Measurements from ENCODE around the gene DVL2.

Gene DVL2

DNA sequence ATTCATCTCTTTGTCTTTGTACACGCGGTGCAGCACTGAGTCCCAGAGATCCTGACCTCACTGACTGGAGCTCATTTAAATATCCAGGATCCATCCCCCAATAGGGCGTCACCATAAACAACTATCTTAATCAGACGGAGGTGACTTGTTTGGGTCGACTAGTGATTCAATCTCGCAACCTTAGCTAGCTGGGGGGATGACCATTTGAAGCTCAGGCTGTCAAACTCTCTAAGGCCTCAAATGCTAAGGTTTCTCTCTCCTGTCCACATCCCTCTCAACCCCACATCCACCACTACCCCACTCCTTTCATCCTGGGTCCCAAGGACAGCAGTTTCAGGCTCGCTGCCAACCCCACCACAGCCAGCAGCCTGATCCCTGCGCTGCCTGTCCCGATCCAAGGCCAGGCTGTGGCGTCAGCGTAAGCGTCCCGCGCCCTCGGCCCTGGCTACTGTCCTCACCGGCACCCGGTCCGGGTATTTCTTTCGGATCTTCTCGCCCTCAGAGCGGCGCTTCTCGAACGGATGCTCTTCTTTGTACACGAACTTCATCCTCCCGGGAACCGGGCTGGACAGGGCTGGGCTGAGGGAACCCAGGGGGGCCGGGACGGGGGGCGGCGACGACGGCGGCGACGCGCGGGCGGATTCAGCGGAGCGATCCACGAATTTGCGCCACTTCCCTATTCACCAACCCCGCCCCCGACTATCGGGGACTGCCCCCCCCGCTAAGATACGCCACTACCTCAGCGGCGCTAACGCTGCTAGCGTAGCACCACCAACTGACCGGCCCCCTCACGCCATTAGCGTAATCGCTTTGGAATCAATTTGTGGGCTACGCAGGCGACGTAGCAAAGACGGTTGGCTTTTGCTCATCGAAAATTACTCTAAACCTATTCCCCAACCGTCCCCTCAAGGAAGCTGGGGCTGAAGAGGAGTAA, 7.7 kb upstream of the DVL2 start, which contains the start of gene GABARAP:
TSS of gene GABARAP (minus strand) at position 667 of the 934 bp plus-strand sequence. CDS start at position 548, 119 bp downstream.
- H3K27ac ChIP-seq (replicated peaks), result peak within 1 kb of the TSS; percentile 96
- DNase-seq (ENCODE audit: low read depth in 1 of 2, low spot score in 1 of 2), result peak; percentile 68 to 83
- no peaks in the 10 kb centered on the region for H3K27me3 ChIP-seq (ENCODE audit: insufficient read depth, poor library complexity, severe bottlenecking)
- TF ChIP-seq SPI1 (IDR thresholded peaks at IDR 0.05; ENCODE audit: borderline replicate concordance, low read depth) (peak; percentile 75), GABPA (IDR thresholded peaks at IDR 0.05; ENCODE audit: low read depth) (no peak)
- peak within 1 kb of the TSS; percentile 71 for H3K4me3 ChIP-seq (replicated peaks; ENCODE audit: insufficient read depth, low read length)

DNA sequence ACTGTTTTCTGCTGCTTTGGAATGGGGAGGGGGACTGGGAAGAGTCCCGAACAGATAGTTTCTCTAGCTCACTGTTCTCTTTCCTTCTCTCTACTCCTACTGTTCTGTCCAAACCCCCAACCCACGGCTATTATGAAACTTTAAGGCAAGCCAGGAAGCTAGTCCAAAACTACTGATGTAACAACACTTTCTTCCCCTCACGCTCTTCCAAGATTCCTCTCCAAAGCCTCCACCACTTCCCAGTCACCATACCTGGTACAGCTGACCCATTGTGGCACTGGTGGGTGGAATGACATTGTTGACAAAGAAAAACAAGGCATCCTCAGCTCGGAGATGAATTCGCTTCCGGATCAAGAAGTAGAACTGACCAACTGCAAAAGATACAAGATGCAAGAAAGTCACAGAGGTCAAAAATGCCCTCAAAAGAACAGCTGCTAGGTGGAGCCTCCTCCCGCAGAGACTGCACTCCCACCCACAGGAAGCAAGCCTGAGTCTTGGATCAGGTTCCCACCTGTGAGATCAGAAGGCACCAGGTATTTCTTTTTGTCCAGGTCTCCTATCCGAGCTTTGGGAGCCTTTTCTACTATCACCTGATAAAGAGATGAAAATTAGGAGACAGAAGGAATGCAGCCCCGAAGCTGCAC, 6.9 kb upstream of the DVL2 start:
- DNase-seq (ENCODE audit: low read depth in 1 of 2, low spot score in 1 of 2), result no peak
- peak overlapping the region; percentile 71 for H3K4me3 ChIP-seq (replicated peaks; ENCODE audit: insufficient read depth, low read length)
- peak overlapping the region; percentile 96 for H3K27ac ChIP-seq (replicated peaks)
- H3K27me3 ChIP-seq (ENCODE audit: insufficient read depth, poor library complexity, severe bottlenecking), result no peaks in the 10 kb centered on the region
- TF ChIP-seq GABPA (IDR thresholded peaks at IDR 0.05; ENCODE audit: low read depth) (no peak), POLR2AphosphoS5 (IDR thresholded peaks at IDR 0.05; ENCODE audit: low read depth) (no peak), SPI1 (IDR thresholded peaks at IDR 0.05; ENCODE audit: borderline replicate concordance, low read depth) (no peak)
- TF ChIP-seq, protein P1, sequence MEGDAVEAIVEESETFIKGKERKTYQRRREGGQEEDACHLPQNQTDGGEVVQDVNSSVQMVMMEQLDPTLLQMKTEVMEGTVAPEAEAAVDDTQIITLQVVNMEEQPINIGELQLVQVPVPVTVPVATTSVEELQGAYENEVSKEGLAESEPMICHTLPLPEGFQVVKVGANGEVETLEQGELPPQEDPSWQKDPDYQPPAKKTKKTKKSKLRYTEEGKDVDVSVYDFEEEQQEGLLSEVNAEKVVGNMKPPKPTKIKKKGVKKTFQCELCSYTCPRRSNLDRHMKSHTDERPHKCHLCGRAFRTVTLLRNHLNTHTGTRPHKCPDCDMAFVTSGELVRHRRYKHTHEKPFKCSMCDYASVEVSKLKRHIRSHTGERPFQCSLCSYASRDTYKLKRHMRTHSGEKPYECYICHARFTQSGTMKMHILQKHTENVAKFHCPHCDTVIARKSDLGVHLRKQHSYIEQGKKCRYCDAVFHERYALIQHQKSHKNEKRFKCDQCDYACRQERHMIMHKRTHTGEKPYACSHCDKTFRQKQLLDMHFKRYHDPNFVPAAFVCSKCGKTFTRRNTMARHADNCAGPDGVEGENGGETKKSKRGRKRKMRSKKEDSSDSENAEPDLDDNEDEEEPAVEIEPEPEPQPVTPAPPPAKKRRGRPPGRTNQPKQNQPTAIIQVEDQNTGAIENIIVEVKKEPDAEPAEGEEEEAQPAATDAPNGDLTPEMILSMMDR (IDR thresholded peaks at IDR 0.05; ENCODE audit: insufficient read depth, low read length), result no peak
- TF ChIP-seq, protein P2, sequence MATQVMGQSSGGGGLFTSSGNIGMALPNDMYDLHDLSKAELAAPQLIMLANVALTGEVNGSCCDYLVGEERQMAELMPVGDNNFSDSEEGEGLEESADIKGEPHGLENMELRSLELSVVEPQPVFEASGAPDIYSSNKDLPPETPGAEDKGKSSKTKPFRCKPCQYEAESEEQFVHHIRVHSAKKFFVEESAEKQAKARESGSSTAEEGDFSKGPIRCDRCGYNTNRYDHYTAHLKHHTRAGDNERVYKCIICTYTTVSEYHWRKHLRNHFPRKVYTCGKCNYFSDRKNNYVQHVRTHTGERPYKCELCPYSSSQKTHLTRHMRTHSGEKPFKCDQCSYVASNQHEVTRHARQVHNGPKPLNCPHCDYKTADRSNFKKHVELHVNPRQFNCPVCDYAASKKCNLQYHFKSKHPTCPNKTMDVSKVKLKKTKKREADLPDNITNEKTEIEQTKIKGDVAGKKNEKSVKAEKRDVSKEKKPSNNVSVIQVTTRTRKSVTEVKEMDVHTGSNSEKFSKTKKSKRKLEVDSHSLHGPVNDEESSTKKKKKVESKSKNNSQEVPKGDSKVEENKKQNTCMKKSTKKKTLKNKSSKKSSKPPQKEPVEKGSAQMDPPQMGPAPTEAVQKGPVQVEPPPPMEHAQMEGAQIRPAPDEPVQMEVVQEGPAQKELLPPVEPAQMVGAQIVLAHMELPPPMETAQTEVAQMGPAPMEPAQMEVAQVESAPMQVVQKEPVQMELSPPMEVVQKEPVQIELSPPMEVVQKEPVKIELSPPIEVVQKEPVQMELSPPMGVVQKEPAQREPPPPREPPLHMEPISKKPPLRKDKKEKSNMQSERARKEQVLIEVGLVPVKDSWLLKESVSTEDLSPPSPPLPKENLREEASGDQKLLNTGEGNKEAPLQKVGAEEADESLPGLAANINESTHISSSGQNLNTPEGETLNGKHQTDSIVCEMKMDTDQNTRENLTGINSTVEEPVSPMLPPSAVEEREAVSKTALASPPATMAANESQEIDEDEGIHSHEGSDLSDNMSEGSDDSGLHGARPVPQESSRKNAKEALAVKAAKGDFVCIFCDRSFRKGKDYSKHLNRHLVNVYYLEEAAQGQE (IDR thresholded peaks at IDR 0.05; ENCODE audit: insufficient replicate concordance, low read depth), result no peak

DNA sequence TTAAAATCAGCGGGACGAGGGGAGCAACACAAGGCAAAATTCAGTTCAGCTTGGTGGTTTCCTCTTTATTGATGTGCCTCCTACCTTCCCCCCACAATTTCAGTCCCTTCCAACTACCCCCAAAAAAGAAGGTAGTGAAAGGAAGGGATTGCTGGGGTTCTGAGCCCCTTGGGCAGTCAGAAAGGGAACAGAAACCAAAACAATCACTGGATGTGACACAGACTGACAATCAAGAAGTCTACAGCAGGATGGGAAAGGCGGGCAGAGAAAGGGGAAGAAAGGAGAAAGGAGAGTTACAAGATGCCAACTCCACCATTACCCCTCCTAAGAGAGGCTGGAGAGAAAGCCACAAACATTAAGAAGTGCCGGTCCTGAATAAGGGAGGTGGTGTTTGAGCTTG, 6.1 kb upstream of the DVL2 start:
- no peaks in the 10 kb centered on the region for H3K27me3 ChIP-seq (ENCODE audit: insufficient read depth, poor library complexity, severe bottlenecking)
- TF ChIP-seq, protein P1 (IDR thresholded peaks at IDR 0.05; ENCODE audit: insufficient read depth, low read length), result no peak
- TF ChIP-seq POLR2AphosphoS5 (IDR thresholded peaks at IDR 0.05; ENCODE audit: low read depth) (no peak), SPI1 (IDR thresholded peaks at IDR 0.05; ENCODE audit: borderline replicate concordance, low read depth) (no peak), GABPA (IDR thresholded peaks at IDR 0.05; ENCODE audit: low read depth) (no peak)
- TF ChIP-seq, protein P2 (IDR thresholded peaks at IDR 0.05; ENCODE audit: insufficient replicate concordance, low read depth), result no peak
- H3K27ac ChIP-seq (replicated peaks), result peak overlapping the region; percentile 96
- H3K4me3 ChIP-seq (replicated peaks; ENCODE audit: insufficient read depth, low read length), result peak overlapping the region; percentile 71
- DNase-seq (ENCODE audit: low read depth in 1 of 2, low spot score in 1 of 2), result peak in 1 of 2 experiments; percentile 28

Measured in HL-60 (cell line).